GM23248 (cell line): ENCODE results near the gene ZNF407. TPM values are rescaled to one million over a fixed set of nuclear protein-coding genes. Genes with fewer than 3 reads are reported as not detected.

Experiments used
- DNase-seq: peaks from one replicate; pipeline ENCODE4 v3.0.0-alpha.2; 2015
- H2AFZ ChIP-seq: fragments of 200-600 bp; sonication (generic); 2 replicates; pipeline ENCODE4 v1.6.1; 2016; ENCODE audit warnings: antibody characterized with exemption
- H3F3A ChIP-seq: fragments of 200-600 bp; sonication (generic); 2 replicates; pipeline ENCODE4 v1.6.1; 2016; ENCODE audit warnings: mild to moderate bottlenecking, antibody characterized with exemption, mixed run types; ENCODE audit not compliant: insufficient read depth
- H3K27ac ChIP-seq: fragments of 200-600 bp; sonication (generic); 2 replicates; pipeline ENCODE4 v1.5.1; 2016; ENCODE audit warnings: mild to moderate bottlenecking
- H3K27me3 ChIP-seq: fragments of 200-600 bp; sonication (generic); replicated peaks from 2 replicates; pipeline ENCODE4 v1.6.1; 2016; ENCODE audit warnings: mild to moderate bottlenecking; ENCODE audit not compliant: insufficient read depth
- H3K36me3 ChIP-seq: fragments of 200-600 bp; sonication (generic); 2 replicates; pipeline ENCODE4 v1.6.1; 2016; ENCODE audit warnings: low read depth, mild to moderate bottlenecking
- H3K4me1 ChIP-seq: fragments of 200-600 bp; sonication (generic); 2 replicates; pipeline ENCODE4 v1.6.1; 2016; ENCODE audit warnings: mild to moderate bottlenecking; ENCODE audit not compliant: insufficient read depth
- H3K4me2 ChIP-seq: fragments of 200-600 bp; sonication (generic); one replicate; pipeline ENCODE4 v1.6.1; 2016; ENCODE audit warnings: mild to moderate bottlenecking; ENCODE audit not compliant: unreplicated experiment
- H3K4me3 ChIP-seq: fragments of 200-600 bp; sonication (generic); 2 replicates; pipeline ENCODE4 v1.5.1; 2016; ENCODE audit warnings: mild to moderate bottlenecking
- H3K79me2 ChIP-seq: fragments of 200-600 bp; sonication (generic); 2 replicates; pipeline ENCODE4 v1.6.1; 2016; ENCODE audit warnings: mild to moderate bottlenecking; ENCODE audit not compliant: insufficient read depth
- H3K9ac ChIP-seq: fragments of 200-600 bp; sonication (generic); 2 replicates; pipeline ENCODE4 v1.6.1; 2016; ENCODE audit warnings: mild to moderate bottlenecking
- H3K9me2 ChIP-seq: fragments of 200-600 bp; sonication (generic); 2 replicates; pipeline ENCODE4 v1.6.1; 2016; ENCODE audit warnings: mixed run types, mild to moderate bottlenecking, moderate library complexity; ENCODE audit not compliant: insufficient read depth
- H3K9me3 ChIP-seq: fragments of 200-600 bp; sonication (generic); one replicate; pipeline ENCODE4 v1.6.1; 2017; ENCODE audit warnings: low read depth
- H4K20me1 ChIP-seq: fragments of 200-600 bp; sonication (generic); 2 replicates; pipeline ENCODE4 v1.6.0; 2016; ENCODE audit not compliant: insufficient read depth
- EZH2 ChIP-seq: fragments of 200-600 bp; sonication (generic); IDR thresholded peaks from 2 replicates; pipeline ENCODE4 v1.6.1; 2018; ENCODE audit warnings: antibody characterized with exemption, mild to moderate bottlenecking; ENCODE audit not compliant: insufficient read depth, poor library complexity, severe bottlenecking
- EZH2phosphoT487 ChIP-seq: fragments of 200-600 bp; sonication (generic); IDR thresholded peaks from 2 replicates; pipeline ENCODE4 v1.6.1; 2018; ENCODE audit warnings: antibody characterized with exemption, moderate library complexity, mild to moderate bottlenecking, low read depth; ENCODE audit not compliant: insufficient read depth
- WGBS, 2 experiments: methylation state at CpG; one replicate each; pipeline ENCODE4 v1.1.6; 2015 to 2017; ENCODE audit warnings: low lambda C conversion rate in 2 of 2, low coverage in 1 of 2; ENCODE audit errors: missing lambda C conversion rate in 2 of 2; 5-methylcytosine and 5-hydroxymethylcytosine counted together
- in situ Hi-C: fragments of 300-500 bp; cut with MboI; formaldehyde crosslinking; loops from 2 replicates; pipeline ENCODE4 v1.15.0; 2020
- polyA plus RNA-seq: library from polyadenylated mRNA; unstranded; fragments of >200 nt; fragmentation: Nextera tagmentation; extraction: Ambion mirVana; gene quantifications from 2 replicates; pipeline ENCODE4 v1.2.1, GENCODE V29; 2016
- total RNA-seq: library from RNA; depleted of rRNA; stranded (reverse); fragments of >200 nt; shearing (Covaris generic); gene quantifications from 2 replicates; pipeline ENCODE4 v1.2.3, GENCODE V29; 2014

Gene ZNF407
- total and polyA plus RNA-seq, 2 experiments from 2014 or later: 2.6 to 6.3 TPM

- peaks cover 27% of the 10 kb centered on the region for H3K4me1 ChIP-seq
- no peak overlapping the region for H3K4me3 ChIP-seq
- DNase-seq: no peak
- no peak overlapping the region for H3K9ac ChIP-seq
- WGBS, 2 experiments: 86 to 87% methylated on average over 9 of the region's 9 CpGs
- no peak overlapping the region for H3K4me2 ChIP-seq
- no peaks in the 10 kb centered on the region for H3K79me2 ChIP-seq
- no peaks in the 10 kb centered on the region for H3K27me3 ChIP-seq
- H3F3A ChIP-seq: peaks cover 16% of the 10 kb centered on the region
- TF ChIP-seq EZH2phosphoT487 (no peak), EZH2 (no peak)
- in situ Hi-C loops: no loop called here
- no peaks in the 10 kb centered on the region for H4K20me1 ChIP-seq
- no peaks in the 10 kb centered on the region for H3K9me3 ChIP-seq
- no peak overlapping the region for H2AFZ ChIP-seq
- no peak overlapping the region for H3K27ac ChIP-seq
- no peaks in the 10 kb centered on the region; the same call in 1 of the 2 replicates for H3K9me2 ChIP-seq
- no peaks in the 10 kb centered on the region for H3K36me3 ChIP-seq
Measured at GRCh38 chr18:74793746-74794145, 196.1 kb downstream of the ZNF407 start.

GRCh38 chr18:74795751-74796150 lies 198.1 kb downstream of the ZNF407 start:
- peaks cover 16% of the 10 kb centered on the region for H3F3A ChIP-seq
- 98 to 99% methylated on average over 9 of the region's 9 CpGs for WGBS, 2 experiments
- no peaks in the 10 kb centered on the region for H3K36me3 ChIP-seq
- H3K27ac ChIP-seq: no peak overlapping the region
- H3K4me2 ChIP-seq: no peak overlapping the region
- H3K9ac ChIP-seq: no peak overlapping the region
- no peaks in the 10 kb centered on the region for H4K20me1 ChIP-seq
- in situ Hi-C loops: no loop called here
- no peak overlapping the region for H3K4me3 ChIP-seq
- no peaks in the 10 kb centered on the region for H3K79me2 ChIP-seq
- TF ChIP-seq EZH2phosphoT487 (no peak), EZH2 (no peak)
- H3K4me1 ChIP-seq: peaks cover 27% of the 10 kb centered on the region
- no peaks in the 10 kb centered on the region for H3K9me2 ChIP-seq
- DNase-seq: no peak
- H2AFZ ChIP-seq: no peak overlapping the region
- H3K9me3 ChIP-seq: no peaks in the 10 kb centered on the region
- no peaks in the 10 kb centered on the region for H3K27me3 ChIP-seq

GRCh38 chr18:74796211-74796610 lies 198.5 kb downstream of the ZNF407 start:
- Histone ChIP-seq H3K79me2 (no peaks in the 10 kb centered on the region), H3K27me3 (no peaks in the 10 kb centered on the region), H3K4me2 (no peak overlapping the region), H3K9me2 (no peaks in the 10 kb centered on the region), H3K4me3 (no peak overlapping the region), H3K36me3 (no peaks in the 10 kb centered on the region), H3K4me1 (peaks cover 27% of the 10 kb centered on the region), H3K9ac (no peak overlapping the region), H4K20me1 (no peaks in the 10 kb centered on the region), H3F3A (peaks cover 16% of the 10 kb centered on the region), H3K9me3 (no peaks in the 10 kb centered on the region), H2AFZ (no peak overlapping the region), H3K27ac (no peak overlapping the region)
- TF ChIP-seq EZH2 (no peak), EZH2phosphoT487 (no peak)
- 94 to 98% methylated on average over 4 of the region's 4 CpGs for WGBS, 2 experiments
- in situ Hi-C loops: no loop called here
- no peak for DNase-seq

- H3K79me2 ChIP-seq: no peaks in the 10 kb centered on the region
- peaks cover 19% of the 10 kb centered on the region for H3K4me1 ChIP-seq
- peak overlapping the region; percentile 59 for H3K4me3 ChIP-seq
- H3K9ac ChIP-seq: peak overlapping the region; percentile 40
- peak overlapping the region; percentile 61 for H3K27ac ChIP-seq
- peaks cover 16% of the 10 kb centered on the region for H3F3A ChIP-seq
- no peaks in the 10 kb centered on the region for H3K36me3 ChIP-seq
- H3K9me3 ChIP-seq: no peaks in the 10 kb centered on the region
- no peaks in the 10 kb centered on the region for H3K9me2 ChIP-seq
- H3K27me3 ChIP-seq: no peaks in the 10 kb centered on the region
- TF ChIP-seq EZH2phosphoT487 (no peak), EZH2 (no peak)
- H3K4me2 ChIP-seq: peak overlapping the region; percentile 94
- peak overlapping the region; percentile 51 for H2AFZ ChIP-seq
- H4K20me1 ChIP-seq: no peaks in the 10 kb centered on the region
- in situ Hi-C loops: no loop called here
- peak; percentile 67 for DNase-seq
- WGBS, 2 experiments: 8 to 10% methylated on average over 7 of the region's 7 CpGs
Measured at GRCh38 chr18:74796841-74797576, 199.3 kb downstream of the ZNF407 start.
